GM12872 (cell line): ENCODE results near the gene CAMK1.

Experiments
- CTCF ChIP-seq: IDR thresholded peaks from 3 replicates; pipeline ENCODE4 v1.5.1; 2011; ENCODE audit warnings: low read depth, mild to moderate bottlenecking, low read length, moderate library complexity; ENCODE audit not compliant: insufficient read depth

Gene CAMK1

GRCh38 chr3:9803494-9803893 lies 33.7 kb upstream of the CAMK1 start:
- TF ChIP-seq CTCF = no peak

- TF ChIP-seq CTCF = peak; percentile 37; the same call in 1 of the 3 replicates
These were observed 30.8 kb upstream of the CAMK1 start for GRCh38 chr3:9800529-9800928.

GRCh38 chr3:9797196-9797945 lies 27.6 kb upstream of the CAMK1 start:
- TF ChIP-seq CTCF = no peak

- TF ChIP-seq CTCF = no peak
These were observed 25.5 kb upstream of the CAMK1 start for GRCh38 chr3:9795207-9795606.

- TF ChIP-seq CTCF = no peak
These were observed 24.7 kb upstream of the CAMK1 start for GRCh38 chr3:9794400-9794799.

- TF ChIP-seq CTCF = no peak
These were observed 23.5 kb upstream of the CAMK1 start for GRCh38 chr3:9793161-9793781.

- TF ChIP-seq CTCF = no peak
These were observed 22.8 kb upstream of the CAMK1 start, which contains the start of the genes ARPC4 and TADA3 for GRCh38 chr3:9792405-9793160. TSS of gene ARPC4 (plus strand) at chr3:9793082. CDS start at chr3:9793122, 40 bp downstream. TSS of gene TADA3 (minus strand) at chr3:9792473. CDS start at chr3:9791466, 1,007 bp downstream.
